Activated B cell treated with CpG ODN at 0.5 μM for 24 hours (primary cell): ENCODE measurements around the gene LRCH4. TPM values are rescaled to one million over a fixed set of nuclear protein-coding genes. Genes with fewer than 3 reads are reported as not detected.

ENCODE experiments used
- ATAC-seq: fragments of 200-7000 bp; cut with Tn5 transposase; one replicate; pipeline ENCODE4 v1.10.0; 2021; ENCODE audit warnings: low read depth, mild to moderate bottlenecking, moderate library complexity
- CTCF ChIA-PET: fragments of 350-600 bp; sonication (Branson Sonifier 250); formaldehyde crosslinking; loops from one replicate; lab custom pipeline; 2021; ENCODE audit warnings: antibody characterized with exemption; lab: Charles Lee
- POLR2A ChIA-PET: fragments of 350-600 bp; sonication (Branson Sonifier 250); formaldehyde crosslinking; loops from one replicate; lab custom pipeline; 2021; ENCODE audit warnings: antibody characterized with exemption; lab: Charles Lee
- DNase-seq: peaks from one replicate; pipeline ENCODE4 v3.0.0; 2022
- H3K27ac Mint-ChIP-seq: one replicate; pipeline ENCODE4 v1.8.0; 2020; ENCODE audit warnings: mixed read lengths
- H3K27me3 Mint-ChIP-seq: one replicate; pipeline ENCODE4 v1.8.0; 2021; ENCODE audit warnings: mixed read lengths
- H3K36me3 Mint-ChIP-seq: one replicate; pipeline ENCODE4 v1.8.0; 2021; ENCODE audit warnings: low read depth, mixed read lengths
- H3K4me1 Mint-ChIP-seq: one replicate; pipeline ENCODE4 v1.8.0; 2021; ENCODE audit warnings: mixed read lengths
- H3K4me3 Mint-ChIP-seq: one replicate; pipeline ENCODE4 v1.8.0; 2020; ENCODE audit warnings: mild to moderate bottlenecking, mixed read lengths
- H3K9me3 Mint-ChIP-seq: one replicate; pipeline ENCODE4 v1.8.0; 2020; ENCODE audit warnings: mixed read lengths
- CTCF ChIP-seq: fragments of 200-600 bp; IDR thresholded peaks from one replicate; pipeline ENCODE4 v1.8.0; 2022; ENCODE audit warnings: antibody characterized with exemption, mild to moderate bottlenecking
- intact Hi-C: fragments of 100-400 bp; cut with micrococcal nuclease; formaldehyde crosslinking; loops from one replicate; pipeline ENCODE4 v1.15.1; 2024
- total RNA-seq: library from RNA; stranded (reverse); gene quantifications from 2 replicates; pipeline ENCODE4 v1.2.3, GENCODE V29; 2022

The LRCH4 gene
- total RNA-seq, 1 donor from 2014 or later = 174 TPM

- Mint-ChIP-seq H3K27me3 (no peaks in the 10 kb centered on the region), H3K27ac (peak overlapping the region; percentile 79), H3K4me1 (peaks cover 76% of the 10 kb centered on the region), H3K36me3 (peaks cover 5% of the 10 kb centered on the region), H3K9me3 (no peaks in the 10 kb centered on the region), H3K4me3 (no peak overlapping the region)
- intact Hi-C loops = no loop called here
- TF ChIP-seq CTCF = no peak
- DNase-seq (no peak), ATAC-seq (no peak)
- POLR2A ChIA-PET = interaction anchor here (0.5 kb wide), 1 partner anchor 151 kb away, joined by 3 read pairs; no protein-coding TSS in a partner anchor
- CTCF ChIA-PET = interaction anchor here (1.5 to 2.2 kb wide), 2 partner anchors 12 to 41 kb away, joined by 3 to 8 read pairs; no protein-coding TSS in a partner anchor
Observed at GRCh38 chr7:100546926-100547800, 38.8 kb downstream of the LRCH4 start.

GRCh38 chr7:100546129-100546925 lies 39.6 kb downstream of the LRCH4 start:
- H3K4me3 Mint-ChIP-seq = peak overlapping the region; percentile 2
- no peak for DNase-seq
- intact Hi-C loops = no loop called here
- ChIA-PET POLR2A (interaction anchor here (0.5 to 2.5 kb wide), 4 partner anchors 9 to 152 kb away, joined by 3 to 6 read pairs (median 5); partner anchors contain the start of genes FBXO24, LRCH4 and MOSPD3), CTCF (interaction anchor here (0.8 to 2.2 kb wide), 5 partner anchors 13 to 306 kb away, joined by 3 to 8 read pairs (median 3); partner anchors contain the start of gene SLC12A9)
- peaks cover 79% of the 10 kb centered on the region for H3K4me1 Mint-ChIP-seq
- no peak for TF ChIP-seq CTCF
- H3K9me3 Mint-ChIP-seq = no peaks in the 10 kb centered on the region
- peaks cover 5% of the 10 kb centered on the region for H3K36me3 Mint-ChIP-seq
- H3K27ac Mint-ChIP-seq = peak overlapping the region; percentile 80
- H3K27me3 Mint-ChIP-seq = no peaks in the 10 kb centered on the region
- no peak for ATAC-seq

- H3K36me3 Mint-ChIP-seq = peaks cover 4% of the 10 kb centered on the region
- H3K9me3 Mint-ChIP-seq = no peaks in the 10 kb centered on the region
- no peaks in the 10 kb centered on the region for H3K27me3 Mint-ChIP-seq
- no peak for DNase-seq
- intact Hi-C loops = no loop called here
- TF ChIP-seq CTCF = no peak
- H3K4me3 Mint-ChIP-seq = peak overlapping the region; percentile 32
- H3K4me1 Mint-ChIP-seq = peaks cover 77% of the 10 kb centered on the region
- peak; percentile 59 for ATAC-seq
- ChIA-PET POLR2A (interaction anchor here (0.6 to 2.5 kb wide), 5 partner anchors 10 to 1117 kb away, joined by 3 to 6 read pairs (median 5); partner anchors contain the start of genes FBXO24, LRCH4, MEPCE and MOSPD3), CTCF (interaction anchor here (0.8 to 1.8 kb wide), 5 partner anchors 14 to 307 kb away, joined by 3 to 8 read pairs (median 3); partner anchors contain the start of gene SLC12A9)
- H3K27ac Mint-ChIP-seq = peak overlapping the region; percentile 80
Observed at GRCh38 chr7:100545360-100546128, 40.4 kb downstream of the LRCH4 start.

GRCh38 chr7:100544967-100545359 lies 41.0 kb downstream of the LRCH4 start:
- no peak for DNase-seq
- Mint-ChIP-seq H3K27me3 (no peaks in the 10 kb centered on the region), H3K9me3 (no peaks in the 10 kb centered on the region), H3K4me3 (peak overlapping the region; percentile 32), H3K4me1 (peaks cover 72% of the 10 kb centered on the region), H3K36me3 (no peaks in the 10 kb centered on the region), H3K27ac (peak overlapping the region; percentile 80)
- intact Hi-C loops = no loop called here
- no peak for TF ChIP-seq CTCF
- ChIA-PET CTCF (interaction anchor here (0.9 to 1.8 kb wide), 3 partner anchors 15 to 67 kb away, joined by 3 to 8 read pairs (median 4); no protein-coding TSS in a partner anchor), POLR2A (interaction anchor here (0.6 to 2.5 kb wide), 6 partner anchors 9 to 1116 kb away, joined by 3 to 6 read pairs (median 4); partner anchors contain the start of genes FBXO24, LRCH4, MEPCE and MOSPD3)
- no peak for ATAC-seq
